Left colon (tissue), 2 donors: ENCODE measurements around the gene THADA. TPM values are rescaled to one million over a fixed set of nuclear protein-coding genes. Genes with fewer than 3 reads are reported as not detected.

Experiments used
- ATAC-seq: fragments of 200-7000 bp; cut with Tn5 transposase; one replicate; pipeline ENCODE4 v1.9.1; 2020; ENCODE audit warnings: mild to moderate bottlenecking, moderate library complexity
- DNase-seq, 2 donors: peaks; one replicate each; pipeline ENCODE4 v3.0.0-alpha.2; 2020
- intact Hi-C, 2 donors: fragments of 100-400 bp; cut with DNase I in 1 of 2; cut with micrococcal nuclease in 1 of 2; formaldehyde crosslinking; loops; one replicate each; pipeline versions ENCODE4 v1.11.2 to v1.14.0; 2022; cut with DNase I, micrococcal nuclease
- total RNA-seq, 2 donors: library from RNA; stranded (reverse); fragmentation: NEBNext Ultra II Directional; extraction: Animal tissue kit (Norgen Biotek cat#: 25700); gene quantifications; one replicate each; pipeline ENCODE4 v1.2.1, GENCODE V29; 2021
- donor health status: DM: no; HTN: no; CAD: no.
- donor health status: DM: yes; HTN: yes; CAD: no.

The THADA gene
- total RNA-seq, 2 donors from 2014 or later = 18.7 to 20.3 TPM

DNA sequence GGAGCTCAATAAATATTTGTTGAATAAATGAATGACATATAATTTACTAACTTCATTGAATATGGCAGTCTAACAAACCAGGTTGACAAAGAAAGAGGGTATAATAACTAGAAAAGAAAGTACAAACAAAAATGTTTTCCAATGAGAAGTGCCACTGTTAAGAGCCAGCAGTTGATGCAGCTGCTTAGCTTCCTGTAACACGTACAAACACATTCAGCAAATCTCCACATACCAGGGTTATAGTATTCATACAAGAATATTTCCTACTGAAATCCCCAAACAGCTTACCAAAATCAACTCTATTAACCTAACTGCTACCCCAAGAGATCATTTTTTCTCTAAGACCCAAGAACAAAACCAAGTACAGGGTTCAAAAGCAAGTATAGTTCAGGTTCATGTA is 77.7 kb downstream of the THADA start:
- no peak for ATAC-seq
- DNase-seq = no peak
- intact Hi-C loops = no loop called here

DNA sequence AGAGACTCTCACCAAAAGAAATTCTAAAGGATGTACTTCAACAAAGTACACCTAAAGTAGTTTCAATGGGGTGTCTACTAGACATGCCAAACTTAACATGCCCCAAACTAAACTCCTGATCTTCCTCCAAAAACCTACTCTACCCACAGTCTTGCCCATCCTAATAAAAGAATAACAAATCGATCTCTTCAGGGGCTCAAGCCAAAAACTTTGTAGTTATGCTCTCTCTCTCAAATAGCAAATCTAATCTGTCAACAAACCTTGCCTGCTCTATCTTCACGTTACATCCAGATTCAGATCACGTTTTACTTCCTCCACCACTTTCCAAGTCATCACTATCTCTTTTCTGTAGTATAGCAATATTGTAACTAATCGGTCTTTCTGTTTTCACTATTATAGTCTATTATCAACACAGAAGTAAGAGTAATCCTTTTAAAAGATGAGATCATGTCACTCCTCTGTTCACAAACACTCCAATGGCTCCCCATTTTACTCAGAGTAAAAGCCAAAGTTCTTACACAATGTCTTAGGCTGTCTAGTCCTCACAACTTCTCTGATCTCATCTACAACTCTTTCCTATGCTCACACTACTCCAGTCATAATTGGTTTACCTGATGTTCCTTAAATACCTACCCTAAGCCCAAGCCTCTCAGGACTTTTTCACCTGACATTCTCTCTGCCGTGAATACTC is 79.9 kb downstream of the THADA start:
- intact Hi-C loops = no loop called here
- ATAC-seq (no peak), DNase-seq (no peak)

DNA sequence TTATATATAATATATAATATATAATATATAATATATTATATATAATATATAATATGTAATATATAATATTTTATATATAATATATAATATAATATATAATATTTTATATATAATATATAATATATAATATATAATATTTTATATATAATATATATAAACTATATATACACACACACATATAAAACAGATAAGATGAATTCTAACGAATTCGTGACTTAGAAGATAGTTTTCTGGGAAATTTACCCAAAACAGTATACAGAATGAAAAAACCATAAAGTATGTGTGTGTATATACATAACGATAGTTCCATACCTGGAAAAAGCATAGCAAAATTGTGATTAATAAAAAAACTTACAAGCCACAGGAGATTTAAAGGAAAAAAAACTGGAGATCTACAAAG is 80.6 kb downstream of the THADA start:
- no peak for ATAC-seq
- intact Hi-C loops = no loop called here
- DNase-seq = no peak

DNA sequence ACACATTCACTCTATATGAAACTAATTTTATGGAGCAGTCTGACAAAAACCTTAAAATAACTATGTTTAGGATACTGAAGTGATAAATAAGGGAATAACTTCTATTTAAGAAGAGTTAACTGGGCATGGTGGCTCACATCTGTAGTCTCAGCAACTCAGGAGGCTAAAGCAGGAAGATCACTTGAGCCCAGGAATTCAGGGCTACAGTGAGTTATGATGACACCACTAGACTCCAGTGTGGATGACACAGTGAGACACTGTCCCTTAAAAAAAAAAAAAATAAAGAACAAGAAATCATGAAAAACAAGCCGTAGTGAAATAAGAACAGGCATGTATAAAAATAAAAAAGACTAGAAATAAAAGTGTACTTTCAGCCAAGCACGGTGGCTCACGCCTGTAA is 82.0 kb downstream of the THADA start:
- intact Hi-C loops = no loop called here

DNA sequence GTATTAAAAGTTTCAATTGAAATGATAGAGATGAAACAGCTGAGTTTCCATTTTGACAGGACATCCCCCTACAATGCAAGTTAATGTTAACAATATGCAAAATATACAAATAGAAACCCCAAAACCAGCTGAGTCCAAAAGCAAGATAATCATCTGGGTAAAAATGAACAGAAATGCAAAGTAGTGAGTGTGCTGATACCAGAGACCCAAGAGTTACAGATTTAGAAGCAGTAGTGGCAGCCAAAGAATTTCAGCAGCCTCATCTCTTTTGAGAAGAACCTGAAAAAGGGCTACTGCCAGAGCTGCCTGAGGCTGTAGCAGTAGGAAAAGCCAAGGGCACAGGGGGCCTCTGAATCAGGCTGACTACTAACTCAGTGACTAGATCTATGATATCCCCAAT is 82.6 kb downstream of the THADA start:
- DNase-seq (no peak), ATAC-seq (no peak)
- intact Hi-C loops = no loop called here

More for the DNA sequence above, 82.0 kb downstream of the THADA start:
- no peak for DNase-seq
- ATAC-seq = no peak

DNA sequence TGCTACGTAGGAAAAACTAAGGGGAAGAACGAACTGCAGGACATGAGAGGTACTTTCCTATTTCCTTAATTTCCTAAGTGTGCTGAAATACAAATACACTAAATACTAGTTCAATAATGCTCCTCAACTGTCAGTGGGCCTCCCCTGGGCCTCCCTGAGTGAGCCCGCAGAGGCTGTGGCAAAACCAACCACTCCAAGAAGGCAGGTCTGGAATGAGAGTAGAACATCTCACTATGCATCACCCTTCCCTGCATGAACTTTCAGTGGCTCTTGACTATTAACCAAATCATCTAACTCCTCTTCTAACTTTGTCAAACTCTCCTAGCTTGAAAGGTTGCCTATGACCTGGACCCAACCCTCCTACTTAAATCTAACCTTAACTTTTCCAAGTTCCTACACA is 84.6 kb downstream of the THADA start:
- ATAC-seq = no peak
- no peak for DNase-seq
- intact Hi-C loops = no loop called here

DNA sequence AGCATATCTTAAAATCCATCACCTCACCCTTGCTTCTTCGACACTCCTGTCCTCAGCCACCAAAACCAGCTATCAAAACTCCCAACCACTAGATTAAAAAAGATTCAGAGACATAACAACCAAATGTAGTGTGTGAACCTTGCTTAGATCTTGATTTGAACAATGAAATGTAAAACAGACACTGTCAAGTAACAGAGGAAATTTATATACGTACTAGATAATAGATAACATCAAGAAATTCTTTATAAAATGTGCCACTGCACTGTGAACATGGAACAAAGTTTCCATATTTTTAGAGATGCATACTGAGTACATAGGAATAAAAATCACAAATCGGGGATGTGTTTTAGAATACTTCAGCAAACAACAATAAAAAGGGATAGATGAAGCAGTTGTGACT is 86.0 kb downstream of the THADA start:
- no peak for ATAC-seq

DNA sequence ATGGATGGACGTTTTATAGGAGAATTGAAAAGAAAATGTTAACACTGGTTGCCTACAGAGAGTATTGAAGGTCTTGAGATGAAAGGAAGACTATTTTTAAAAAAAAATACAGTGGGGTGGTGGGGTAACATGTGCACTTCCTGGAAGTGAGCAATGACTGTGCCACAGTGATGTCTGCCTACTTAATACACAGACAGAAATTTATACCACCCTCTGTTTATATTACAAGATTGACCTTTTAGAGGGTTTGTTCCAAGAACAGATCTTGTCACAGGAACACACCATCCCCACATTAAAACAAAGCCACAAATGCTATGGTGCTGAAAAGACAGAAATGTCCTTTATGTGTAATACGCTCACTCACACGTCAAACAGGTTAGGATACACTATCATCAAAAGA is 87.6 kb downstream of the THADA start:
- intact Hi-C loops = no loop called here
- ATAC-seq = no peak
- DNase-seq = no peak

More for the DNA sequence above, 86.0 kb downstream of the THADA start:
- DNase-seq = no peak
- intact Hi-C loops = no loop called here

DNA sequence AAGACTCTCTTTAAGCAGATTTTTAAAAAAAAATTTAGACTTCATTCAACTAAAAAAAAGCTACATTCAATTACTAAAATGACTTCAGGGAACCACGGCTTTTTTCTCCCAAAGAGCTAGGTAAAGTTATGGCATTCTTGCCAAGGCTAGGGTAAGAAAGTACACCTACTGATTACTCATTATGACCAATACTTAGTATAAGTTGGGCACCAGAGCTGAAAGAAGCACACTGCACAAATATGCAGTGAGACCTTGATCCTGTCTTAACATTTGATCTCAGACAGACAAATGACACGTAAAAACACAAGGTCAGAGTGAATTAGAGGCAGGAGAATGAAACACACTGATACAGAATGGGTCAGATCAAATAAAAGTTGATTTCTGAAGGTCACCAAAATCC is 88.7 kb downstream of the THADA start:
- no peak for ATAC-seq
- intact Hi-C loops = no loop called here

DNA sequence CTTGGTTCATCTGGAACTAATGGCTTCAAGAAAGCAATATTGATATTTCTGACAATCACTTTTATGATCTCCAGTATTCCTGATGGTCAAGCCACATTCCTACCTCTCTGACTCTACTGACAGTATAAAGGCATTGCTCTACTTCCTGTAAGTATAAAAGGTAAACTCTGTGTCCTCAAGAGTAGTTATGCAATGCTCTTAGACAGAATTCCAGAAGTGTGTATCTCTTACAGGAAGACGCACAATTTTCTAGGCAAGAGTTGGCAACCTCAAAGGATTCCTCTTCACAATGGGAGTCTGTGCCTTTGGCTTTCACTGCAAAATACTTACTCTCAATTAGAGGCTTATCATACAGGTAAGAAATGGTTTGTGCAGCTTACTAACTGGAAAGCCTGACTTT is 100.1 kb downstream of the THADA start:
- DNase-seq (no peak), ATAC-seq (peak; percentile 33)
- intact Hi-C loops = no loop called here

More for the DNA sequence above, 88.7 kb downstream of the THADA start:
- DNase-seq = no peak

DNA sequence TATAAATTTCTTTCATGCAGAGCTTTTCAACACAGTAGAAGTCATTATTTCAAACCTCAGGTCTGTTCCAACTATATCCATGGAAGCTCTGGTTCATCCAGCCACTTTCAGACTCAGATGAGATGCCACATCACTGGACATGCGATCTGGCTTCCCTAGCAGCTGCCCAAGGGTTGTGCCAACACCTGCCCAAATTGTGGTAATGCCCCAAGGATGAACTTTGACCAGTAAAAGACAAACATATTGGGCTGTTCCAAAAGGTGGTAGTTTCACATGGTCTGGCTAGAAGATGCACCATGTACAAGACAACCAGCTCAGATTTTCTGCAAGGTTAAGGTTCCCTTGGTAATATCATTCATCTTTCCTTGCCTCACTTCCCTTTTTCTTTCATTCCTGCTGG is 101.9 kb downstream of the THADA start:
- ATAC-seq (no peak), DNase-seq (no peak)
- intact Hi-C loops = no loop called here

DNA sequence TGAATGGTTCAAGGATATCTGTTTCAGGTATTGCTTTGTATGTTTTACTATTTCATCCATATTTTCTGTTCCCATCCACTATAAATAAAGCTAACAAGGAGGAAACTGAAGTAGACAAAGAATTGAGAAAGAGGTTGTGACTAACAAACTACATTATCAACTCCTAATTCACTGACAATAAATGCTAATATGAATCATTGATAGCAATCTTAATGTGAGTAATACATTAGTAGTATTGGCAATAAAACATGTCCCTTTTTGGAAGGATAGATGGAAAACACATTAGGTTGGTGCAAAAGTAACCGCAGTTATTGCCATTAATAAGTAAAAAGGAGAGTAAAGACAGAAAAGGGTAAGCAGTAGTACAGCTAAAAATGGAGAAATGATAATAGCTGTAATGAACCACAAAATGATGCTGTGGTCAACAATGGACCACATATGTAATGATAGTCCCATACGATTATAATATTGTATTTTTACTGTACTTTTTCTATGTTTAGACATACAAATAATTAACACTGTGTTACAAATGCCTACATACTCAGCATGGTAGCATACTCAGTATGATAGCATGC is 104.7 kb downstream of the THADA start:
- intact Hi-C loops = no loop called here
- ATAC-seq (no peak), DNase-seq (no peak)

DNA sequence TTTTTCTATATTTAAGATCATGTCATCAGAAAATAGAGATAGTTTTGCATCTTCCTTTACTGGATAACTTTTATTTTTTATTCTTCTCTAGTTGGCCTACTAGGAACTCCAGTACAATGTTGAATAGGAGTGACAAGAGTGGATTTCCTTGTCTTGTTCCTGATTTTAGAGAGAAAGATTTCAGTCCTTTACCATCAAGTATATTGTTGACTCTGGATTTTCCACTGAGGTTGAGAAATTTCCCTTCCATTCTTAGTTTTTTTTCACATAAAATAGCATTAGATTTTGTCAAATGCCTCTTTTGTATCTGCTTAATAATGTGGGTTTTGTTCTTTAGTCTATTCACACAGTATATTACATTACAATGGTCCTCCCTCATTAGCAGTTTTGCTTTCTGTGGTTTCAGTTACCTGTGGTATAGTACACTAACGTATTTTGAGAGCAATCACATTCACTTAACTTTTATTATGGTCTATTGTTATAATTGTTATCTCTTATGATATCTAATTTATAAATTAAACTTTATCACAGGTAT is 105.5 kb downstream of the THADA start:
- DNase-seq (no peak), ATAC-seq (no peak)
- intact Hi-C loops = no loop called here

DNA sequence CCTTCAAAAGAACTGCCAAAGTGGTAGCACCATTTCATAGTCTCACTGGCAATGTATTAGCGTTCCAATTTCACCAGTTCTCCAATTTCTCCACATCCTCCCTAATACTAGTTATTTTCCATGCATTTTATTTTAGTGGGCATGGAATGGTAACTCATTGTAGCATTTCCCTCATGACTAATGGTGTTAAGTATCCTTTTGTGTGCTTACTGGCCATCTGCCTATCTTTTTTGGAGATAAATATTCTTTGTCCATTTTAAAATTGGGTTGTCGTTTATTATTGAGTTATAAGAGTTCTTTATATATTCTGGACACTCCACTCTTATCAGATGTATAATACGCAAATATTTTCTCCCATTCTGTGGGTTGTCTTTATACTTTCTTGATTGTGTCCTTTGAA is 107.1 kb downstream of the THADA start:
- no peak for ATAC-seq
- intact Hi-C loops = loop anchor here (10.0 kb wide), 4 partner anchors 254 to 664 kb away; no protein-coding TSS in a partner anchor
- DNase-seq = no peak

DNA sequence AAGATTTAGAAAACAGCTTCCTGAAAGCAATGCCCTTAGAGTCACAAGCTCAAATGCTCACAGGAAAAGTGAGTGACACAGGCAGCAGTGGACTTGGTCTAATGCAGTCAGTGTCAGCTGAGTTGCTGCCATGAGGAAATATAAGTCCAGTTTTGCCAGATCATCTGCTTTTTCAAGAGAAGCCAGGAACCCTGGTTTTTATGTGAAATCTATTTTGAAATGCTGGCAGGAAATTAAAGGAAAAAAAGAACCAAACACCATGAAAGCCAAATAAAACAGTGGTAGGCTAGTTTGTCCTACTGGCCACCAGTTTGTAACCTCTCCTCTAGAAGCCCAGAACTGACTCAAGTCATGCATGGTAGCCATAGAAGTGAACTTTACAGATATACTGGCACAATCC is 109.2 kb downstream of the THADA start:
- ATAC-seq (no peak), DNase-seq (no peak)
- intact Hi-C loops = loop anchor here (10.0 kb wide), 4 partner anchors 252 to 662 kb away; no protein-coding TSS in a partner anchor

DNA sequence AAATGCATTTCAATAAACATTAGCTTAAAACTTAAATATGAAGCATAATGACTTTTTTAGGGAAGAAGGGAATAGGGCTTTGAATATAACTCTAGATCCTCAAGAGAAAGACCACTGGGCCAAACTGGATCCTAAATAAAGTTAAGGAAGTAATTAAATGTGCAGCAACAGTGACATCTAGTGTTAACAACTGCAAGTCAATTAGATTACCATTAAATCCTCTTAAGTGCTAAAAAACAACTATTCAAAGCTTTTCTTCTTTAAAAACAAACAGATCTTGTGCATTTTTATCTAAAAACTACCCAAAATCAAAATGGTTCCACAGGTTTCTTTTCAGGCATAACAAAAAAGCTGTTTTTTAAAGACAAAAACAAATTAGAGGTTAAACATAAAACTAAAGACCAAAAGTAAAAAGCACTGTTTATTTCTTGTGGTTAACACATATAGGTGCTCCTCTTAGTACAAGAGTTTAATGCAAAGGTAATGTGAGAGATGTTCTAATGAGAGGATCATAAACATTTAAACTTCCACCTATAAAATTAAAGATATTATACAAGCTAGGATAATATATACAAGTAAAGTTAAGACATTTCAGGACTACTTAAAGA is 111.4 kb downstream of the THADA start:
- DNase-seq (no peak), ATAC-seq (peak; percentile 62)
- intact Hi-C loops = loop anchor here (10.0 kb wide), 4 partner anchors 250 to 660 kb away; no protein-coding TSS in a partner anchor

DNA sequence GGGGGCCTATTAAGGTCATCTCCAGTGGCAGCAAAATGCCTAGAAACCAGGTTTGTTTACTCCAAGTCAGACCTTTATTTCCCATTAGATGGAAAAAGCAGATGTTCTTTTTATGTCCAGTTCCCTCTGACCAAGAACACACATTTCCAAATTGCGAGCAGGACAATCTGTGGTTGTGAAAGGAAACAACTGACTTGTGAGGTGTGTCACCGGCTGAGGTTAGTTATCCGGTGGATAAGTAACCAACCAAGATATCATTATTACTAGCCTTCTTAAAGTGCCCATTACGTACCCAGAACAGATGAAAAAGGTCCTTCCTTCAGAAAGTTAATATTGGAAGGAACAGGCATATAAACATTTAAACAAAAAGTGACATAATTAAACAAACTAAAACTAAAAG is 112.9 kb downstream of the THADA start:
- intact Hi-C loops = loop anchor here (10.0 kb wide), 4 partner anchors 248 to 658 kb away; no protein-coding TSS in a partner anchor
- no peak for DNase-seq
- peak; percentile 53 for ATAC-seq

DNA sequence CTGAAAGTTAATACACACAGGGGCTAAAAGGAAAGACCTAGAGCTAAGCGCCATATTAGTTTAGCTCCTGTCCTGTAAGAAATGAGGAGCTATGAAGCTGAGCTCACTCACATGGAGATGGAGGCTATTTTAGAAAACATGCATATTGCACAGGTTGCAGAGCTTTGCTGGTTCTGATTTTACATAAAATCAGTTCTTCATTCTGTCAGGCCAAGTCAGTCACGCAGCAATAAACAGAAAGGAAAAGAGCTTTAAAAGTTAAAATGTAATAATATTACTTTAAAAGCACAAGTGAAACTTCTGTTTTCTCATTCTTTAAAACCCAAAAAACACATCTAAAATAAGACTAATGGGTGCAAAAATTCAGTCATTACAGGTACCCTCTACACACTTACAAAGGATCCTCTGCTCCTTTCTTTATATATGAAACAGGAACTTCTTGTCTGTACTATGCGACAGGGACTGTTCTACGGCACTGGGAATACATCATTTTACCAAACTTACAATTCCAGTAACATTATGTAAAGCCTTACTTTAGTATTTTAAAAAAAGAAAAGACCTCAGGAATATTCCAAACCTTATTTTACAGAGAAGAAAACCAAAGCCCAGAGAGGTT is 113.8 kb downstream of the THADA start:
- ATAC-seq = no peak
- no peak for DNase-seq
- intact Hi-C loops = loop anchor here (10.0 kb wide), 4 partner anchors 247 to 657 kb away; no protein-coding TSS in a partner anchor

DNA sequence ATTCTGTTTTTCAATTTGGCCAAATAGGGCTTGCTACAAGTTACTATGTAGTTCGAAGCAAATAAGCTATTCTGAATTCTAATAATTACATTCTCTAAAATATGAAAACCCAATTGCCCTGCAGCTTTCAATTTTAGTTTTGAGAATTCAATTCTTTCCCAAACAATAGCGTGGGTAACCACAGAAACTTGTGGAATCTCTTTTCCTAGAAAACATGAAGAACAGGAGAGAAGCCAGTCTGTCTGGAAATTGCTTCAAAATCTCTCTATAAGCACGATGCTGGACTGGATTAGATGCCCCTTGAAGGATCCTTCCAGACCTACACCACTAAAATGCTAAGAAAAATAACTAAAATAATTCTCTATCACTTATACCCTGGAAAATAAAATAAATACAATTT is 115.0 kb downstream of the THADA start:
- ATAC-seq (no peak), DNase-seq (no peak)
- intact Hi-C loops = loop anchor here (10.0 kb wide), 4 partner anchors 246 to 656 kb away; no protein-coding TSS in a partner anchor
